Sigmoid colon (tissue), 4 donors: Measurements from ENCODE around the gene R3HCC1L.

Experiments used
- EP300 ChIP-seq, 4 donors: sonication (generic); formaldehyde crosslinking; IDR thresholded peaks; one replicate each; pipeline ENCODE4 v1.6.1; 2017; ENCODE audit warnings: antibody characterized with exemption in 4 of 4
- POLR2AphosphoS5 ChIP-seq, 4 donors: sonication (generic); formaldehyde crosslinking; IDR thresholded peaks; one replicate each; pipeline ENCODE4 v1.6.1; 2017; ENCODE audit warnings: antibody characterized with exemption in 4 of 4
- TF ChIP-seq, protein P1 (sequence below), 4 experiments: fragments of 450-650 bp in 3 of 4; fragments of 200-600 bp in 1 of 4; IDR thresholded peaks; one replicate each; pipeline ENCODE4 v1.5.1; 2016 to 2019; ENCODE audit warnings: antibody characterized with exemption in 4 of 4, mild to moderate bottlenecking in 3 of 4, moderate library complexity in 2 of 4

DNA sequence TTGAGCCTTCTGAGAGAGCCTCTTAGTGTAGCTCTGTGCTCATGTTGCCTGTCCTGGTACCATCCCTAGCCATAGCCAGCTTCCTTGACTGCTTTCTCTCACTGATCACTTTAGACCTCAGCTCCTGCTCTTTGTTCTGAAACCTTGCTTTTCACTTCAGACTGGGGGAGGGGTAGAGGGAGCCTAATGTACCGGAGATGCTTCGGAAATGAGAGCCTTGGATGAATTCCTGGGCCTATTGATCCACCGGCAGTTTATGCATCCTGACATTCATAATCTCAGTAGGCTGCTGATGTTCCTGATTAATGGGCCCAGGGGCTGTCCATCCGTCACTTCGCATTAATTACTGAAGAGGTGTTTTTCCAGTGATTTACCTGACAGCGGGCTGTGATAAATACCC lies 38.8 kb downstream of the R3HCC1L start:
- TF ChIP-seq, protein P1, sequence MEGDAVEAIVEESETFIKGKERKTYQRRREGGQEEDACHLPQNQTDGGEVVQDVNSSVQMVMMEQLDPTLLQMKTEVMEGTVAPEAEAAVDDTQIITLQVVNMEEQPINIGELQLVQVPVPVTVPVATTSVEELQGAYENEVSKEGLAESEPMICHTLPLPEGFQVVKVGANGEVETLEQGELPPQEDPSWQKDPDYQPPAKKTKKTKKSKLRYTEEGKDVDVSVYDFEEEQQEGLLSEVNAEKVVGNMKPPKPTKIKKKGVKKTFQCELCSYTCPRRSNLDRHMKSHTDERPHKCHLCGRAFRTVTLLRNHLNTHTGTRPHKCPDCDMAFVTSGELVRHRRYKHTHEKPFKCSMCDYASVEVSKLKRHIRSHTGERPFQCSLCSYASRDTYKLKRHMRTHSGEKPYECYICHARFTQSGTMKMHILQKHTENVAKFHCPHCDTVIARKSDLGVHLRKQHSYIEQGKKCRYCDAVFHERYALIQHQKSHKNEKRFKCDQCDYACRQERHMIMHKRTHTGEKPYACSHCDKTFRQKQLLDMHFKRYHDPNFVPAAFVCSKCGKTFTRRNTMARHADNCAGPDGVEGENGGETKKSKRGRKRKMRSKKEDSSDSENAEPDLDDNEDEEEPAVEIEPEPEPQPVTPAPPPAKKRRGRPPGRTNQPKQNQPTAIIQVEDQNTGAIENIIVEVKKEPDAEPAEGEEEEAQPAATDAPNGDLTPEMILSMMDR (IDR thresholded peaks at IDR 0.05), result no peak
- TF ChIP-seq EP300 (IDR thresholded peaks at IDR 0.05) (no peak), POLR2AphosphoS5 (IDR thresholded peaks at IDR 0.05) (no peak)
